Measurements from ENCODE around the gene SHROOM1.

The SHROOM1 gene

DNA sequence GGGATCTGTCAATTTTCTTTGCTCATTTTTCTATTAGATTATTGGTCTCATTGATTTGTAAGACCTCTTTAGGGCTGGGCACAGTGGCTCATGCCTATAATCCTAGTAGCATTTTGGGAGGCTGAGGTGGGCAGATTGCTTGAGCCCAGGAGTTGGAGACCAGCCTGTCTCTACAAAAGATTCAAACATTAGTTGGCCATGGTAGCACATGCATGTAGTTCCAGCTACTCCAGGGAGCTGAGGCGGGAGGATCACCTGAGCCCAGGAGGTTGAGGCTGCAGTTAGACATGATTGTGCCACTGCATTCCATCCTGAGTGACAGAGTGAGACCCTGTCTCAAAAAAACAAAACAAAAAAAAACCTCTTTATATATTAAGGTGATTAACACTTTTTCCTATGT is 6.4 kb upstream of the SHROOM1 start:
- no peak for ATAC-seq
- Mint-ChIP-seq H3K27ac (no peak overlapping the region), H3K4me1 (no peaks in the 10 kb centered on the region), H3K27me3 (peaks cover 9% of the 10 kb centered on the region), H3K9me3 (no peaks in the 10 kb centered on the region), H3K4me3 (no peak overlapping the region)
- DNase-seq, result no peak

DNA sequence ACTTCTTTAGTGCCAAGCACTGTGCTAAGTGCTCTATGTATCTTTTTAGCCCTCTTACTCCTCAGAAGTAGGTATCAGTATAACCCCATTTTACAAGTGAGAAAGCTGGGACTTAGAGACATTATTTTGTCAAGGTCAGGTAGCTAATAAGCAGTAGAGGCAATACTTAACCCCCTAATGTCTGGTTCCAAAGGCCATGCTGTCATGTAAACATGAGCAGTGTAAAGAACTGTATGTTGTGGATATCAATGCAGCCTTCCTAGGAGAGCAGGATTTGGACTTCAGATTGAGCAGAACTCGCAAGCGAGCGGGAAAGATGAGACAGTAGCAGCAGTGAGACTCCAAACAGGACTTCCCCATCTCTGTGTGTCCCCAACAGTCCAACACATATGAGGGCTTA is 3.6 kb upstream of the SHROOM1 start:
- H3K27me3 Mint-ChIP-seq, result peaks cover 31% of the 10 kb centered on the region
- DNase-seq (no peak), ATAC-seq (no peak)
- H3K9me3 Mint-ChIP-seq, result no peaks in the 10 kb centered on the region
- H3K27ac Mint-ChIP-seq, result no peak overlapping the region
- H3K4me1 Mint-ChIP-seq, result peaks cover 17% of the 10 kb centered on the region
- H3K4me3 Mint-ChIP-seq, result no peak overlapping the region

GRCh38 chr5:132832612-132833011 is 2.2 kb upstream of the SHROOM1 start:
- no peak for ATAC-seq
- Mint-ChIP-seq H3K27ac (no peak overlapping the region), H3K27me3 (peaks cover 45% of the 10 kb centered on the region), H3K4me1 (peaks cover 23% of the 10 kb centered on the region), H3K4me3 (no peak overlapping the region), H3K9me3 (no peaks in the 10 kb centered on the region)
- no peak for DNase-seq

DNA sequence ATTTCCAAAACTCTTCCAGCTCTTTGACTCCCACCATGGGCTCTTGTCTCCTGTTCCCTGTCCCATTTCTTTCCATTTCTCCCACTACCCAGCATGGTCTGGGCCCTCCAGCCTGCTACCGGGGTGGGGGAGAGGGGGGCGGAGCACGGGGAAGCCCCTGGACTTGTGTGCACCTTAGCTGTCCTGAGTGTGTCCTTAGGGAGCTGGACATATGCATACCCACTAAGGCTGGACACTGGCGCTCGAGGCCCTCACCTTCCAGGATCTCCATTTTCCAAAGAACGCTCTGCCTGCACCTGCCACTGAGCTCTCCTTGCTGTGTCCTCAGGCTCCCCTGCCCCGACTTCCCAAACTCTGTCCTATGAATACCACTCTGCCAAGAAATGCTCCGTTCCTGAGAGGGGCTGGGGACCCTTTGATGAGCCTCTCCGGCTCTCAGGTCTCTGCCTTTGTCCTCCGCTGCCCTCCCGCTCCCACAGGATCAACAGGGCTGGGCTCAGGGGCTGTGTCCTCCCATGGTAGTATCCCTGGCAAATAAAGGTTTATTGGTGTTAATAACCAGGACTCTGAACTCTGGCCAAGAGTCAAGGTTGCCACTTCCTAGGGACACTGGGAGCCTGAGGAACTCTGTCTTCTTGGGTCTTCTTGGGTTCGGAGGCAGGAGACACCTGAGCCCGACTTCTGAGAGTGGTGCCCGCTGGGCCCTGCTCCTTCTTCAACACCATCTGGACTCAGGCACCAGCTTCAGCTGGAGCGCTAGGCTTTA is 831 bp upstream of the SHROOM1 start:
- Mint-ChIP-seq H3K9me3 (no peaks in the 10 kb centered on the region), H3K4me3 (peak overlapping the region; percentile 76 to 79), H3K27me3 (peaks cover 59% of the 10 kb centered on the region), H3K27ac (peak overlapping the region; percentile 61 to 88), H3K4me1 (peaks cover 34% of the 10 kb centered on the region)
- DNase-seq, result no peak
- no peak for ATAC-seq

DNA sequence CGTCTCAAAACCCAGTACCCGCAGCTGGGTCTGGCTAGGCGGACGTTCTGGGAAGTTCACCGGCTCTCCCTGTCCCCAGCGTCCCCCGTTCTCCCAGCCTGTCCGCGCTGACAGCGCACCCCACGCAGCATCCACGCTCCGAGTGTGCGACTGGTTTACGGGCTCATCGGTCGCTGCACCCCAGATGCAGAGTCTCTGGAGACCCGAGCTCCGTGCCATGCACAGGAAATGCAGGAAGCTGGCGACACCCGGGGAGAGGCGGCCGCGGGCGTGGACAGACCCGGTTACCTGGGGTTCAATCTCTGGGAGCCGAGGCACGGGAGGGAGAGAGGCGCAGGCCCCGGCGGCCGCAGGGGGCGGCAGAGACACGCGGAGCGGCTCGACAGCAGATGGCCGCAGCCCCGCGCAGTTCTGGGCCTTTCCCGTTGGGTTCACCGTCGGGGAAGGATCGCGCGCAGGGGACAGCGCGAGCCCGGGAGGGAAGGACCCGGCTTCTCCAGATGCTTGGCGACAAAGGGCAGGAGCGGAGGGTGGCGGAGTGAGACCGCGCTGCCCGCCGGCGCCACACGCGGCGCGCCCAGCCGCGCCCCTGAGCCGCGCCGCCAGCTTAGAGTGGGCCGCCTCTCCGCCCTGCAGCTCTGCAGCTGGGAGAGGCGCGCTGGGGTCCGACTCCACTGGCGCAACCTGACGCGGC is 558 bp downstream of the SHROOM1 start:
- Mint-ChIP-seq H3K9me3 (no peaks in the 10 kb centered on the region), H3K27me3 (peaks cover 73% of the 10 kb centered on the region), H3K4me3 (peak overlapping the region; percentile 91 to 95), H3K27ac (peak overlapping the region; percentile 63 to 93), H3K4me1 (peaks cover 42% of the 10 kb centered on the region)
- peak; percentile 80 to 81 for DNase-seq
- ATAC-seq, result peak; percentile 89

DNA sequence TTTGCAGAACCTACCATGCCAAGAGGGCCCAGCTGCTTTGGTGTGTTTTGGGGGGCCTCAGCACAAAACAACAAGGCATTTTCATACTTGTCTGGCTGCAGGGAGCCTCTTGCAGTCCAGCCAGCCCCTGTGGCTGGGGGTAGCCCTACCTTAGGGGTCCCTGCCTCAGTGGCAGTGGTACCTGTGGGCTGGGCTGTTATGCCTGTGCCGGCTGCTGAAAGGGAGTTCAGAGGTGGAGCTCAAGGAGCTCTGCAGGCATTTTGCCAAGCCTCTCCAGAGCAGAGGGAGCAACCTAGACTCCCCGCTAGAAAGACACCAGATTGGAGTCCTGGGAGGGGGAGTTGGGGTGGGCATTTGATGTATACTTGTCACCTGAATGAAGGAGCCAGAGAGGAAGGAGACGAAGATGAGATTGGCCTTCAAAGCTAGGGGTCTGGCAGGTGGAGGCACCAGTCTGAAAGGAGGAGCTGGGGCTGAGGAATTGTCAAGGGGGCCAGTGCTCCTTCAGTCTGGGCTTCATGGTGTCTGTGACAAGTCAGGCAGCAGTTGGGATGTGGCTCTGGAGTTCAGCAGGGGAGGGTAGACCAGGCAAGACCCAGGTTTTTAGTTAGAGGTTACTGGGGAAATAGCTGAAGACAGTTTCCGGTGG is 1.5 kb downstream of the SHROOM1 start:
- Mint-ChIP-seq H3K4me3 (peak overlapping the region; percentile 91 to 95), H3K27me3 (peaks cover 82% of the 10 kb centered on the region), H3K27ac (no peak overlapping the region), H3K4me1 (peaks cover 50% of the 10 kb centered on the region), H3K9me3 (no peaks in the 10 kb centered on the region)
- no peak for DNase-seq
- no peak for ATAC-seq

DNA sequence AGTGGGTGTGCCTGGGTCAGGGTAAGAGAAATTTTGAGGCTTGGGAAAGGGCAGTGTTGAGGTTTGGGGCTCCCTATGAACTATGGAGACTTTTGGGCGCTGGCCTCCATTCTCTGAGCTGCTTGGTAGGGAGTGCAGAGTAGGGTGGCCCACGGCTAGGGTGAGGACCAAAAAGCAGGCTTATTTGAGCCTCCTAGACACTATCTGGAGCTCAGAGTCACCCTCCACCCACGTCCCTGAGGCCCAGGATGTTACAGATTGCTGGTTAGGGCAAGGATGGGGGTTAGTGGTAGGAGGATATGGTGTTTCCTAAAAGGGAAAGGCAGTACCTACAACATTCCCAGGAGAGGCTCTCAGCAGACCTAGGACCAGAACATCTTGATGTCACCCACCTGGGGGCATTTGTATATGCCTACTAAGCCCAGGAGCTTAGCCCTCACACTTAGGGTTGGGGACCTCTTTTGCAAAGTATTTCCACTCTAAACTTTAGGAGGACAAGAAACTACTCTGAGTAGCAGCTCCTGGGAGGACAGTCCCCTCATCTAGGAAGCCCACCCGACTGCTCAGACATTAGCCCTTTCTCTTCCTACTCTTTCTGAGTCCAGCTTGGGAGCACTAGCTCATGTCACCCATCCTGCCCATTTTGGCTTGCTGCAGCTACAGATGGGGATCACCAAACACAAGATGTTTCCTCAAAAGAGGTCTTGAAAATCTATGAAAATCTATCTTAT is 2.3 kb downstream of the SHROOM1 start:
- H3K27ac Mint-ChIP-seq, result no peak overlapping the region
- peaks cover 89% of the 10 kb centered on the region for H3K27me3 Mint-ChIP-seq
- no peak for ATAC-seq
- DNase-seq, result no peak
- H3K9me3 Mint-ChIP-seq, result no peaks in the 10 kb centered on the region
- H3K4me3 Mint-ChIP-seq, result no peak overlapping the region
- H3K4me1 Mint-ChIP-seq, result peaks cover 59% of the 10 kb centered on the region

DNA sequence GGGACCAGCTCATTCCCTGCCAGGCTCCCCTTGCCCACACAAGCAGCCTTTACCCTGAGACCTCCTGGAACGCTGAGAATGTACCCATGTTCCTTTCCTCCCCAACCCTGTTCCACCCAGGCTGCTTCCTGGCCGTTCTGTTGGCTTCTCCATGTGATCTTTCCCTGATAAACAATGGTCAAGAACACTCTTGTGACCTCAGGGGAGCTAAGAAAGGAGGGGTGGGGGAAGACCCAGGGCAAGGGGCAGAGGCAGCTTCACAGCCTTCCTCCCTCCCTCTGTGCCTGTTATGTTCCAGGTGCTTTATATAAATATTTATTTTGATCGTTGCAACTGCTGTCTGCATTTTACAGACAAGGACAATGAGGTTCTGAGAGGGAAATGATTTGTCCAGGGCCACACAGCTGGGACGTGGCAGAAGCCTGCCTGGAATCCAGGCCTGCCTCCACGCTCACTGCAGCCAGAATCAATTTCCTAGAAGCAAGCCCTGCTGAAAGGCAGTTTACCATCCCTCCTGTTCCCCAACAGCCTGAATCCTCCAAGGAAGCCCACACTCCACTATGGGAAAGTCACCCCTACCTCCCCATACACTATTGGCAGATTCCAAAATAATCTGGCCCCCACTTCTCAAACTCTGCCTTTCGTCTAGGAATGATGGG is 3.9 kb downstream of the SHROOM1 start:
- Mint-ChIP-seq H3K4me3 (peak overlapping the region; percentile 67 to 73), H3K27me3 (peaks cover 95% of the 10 kb centered on the region), H3K27ac (no peak overlapping the region), H3K4me1 (peaks cover 62% of the 10 kb centered on the region), H3K9me3 (no peaks in the 10 kb centered on the region)
- DNase-seq, result no peak
- no peak for ATAC-seq

DNA sequence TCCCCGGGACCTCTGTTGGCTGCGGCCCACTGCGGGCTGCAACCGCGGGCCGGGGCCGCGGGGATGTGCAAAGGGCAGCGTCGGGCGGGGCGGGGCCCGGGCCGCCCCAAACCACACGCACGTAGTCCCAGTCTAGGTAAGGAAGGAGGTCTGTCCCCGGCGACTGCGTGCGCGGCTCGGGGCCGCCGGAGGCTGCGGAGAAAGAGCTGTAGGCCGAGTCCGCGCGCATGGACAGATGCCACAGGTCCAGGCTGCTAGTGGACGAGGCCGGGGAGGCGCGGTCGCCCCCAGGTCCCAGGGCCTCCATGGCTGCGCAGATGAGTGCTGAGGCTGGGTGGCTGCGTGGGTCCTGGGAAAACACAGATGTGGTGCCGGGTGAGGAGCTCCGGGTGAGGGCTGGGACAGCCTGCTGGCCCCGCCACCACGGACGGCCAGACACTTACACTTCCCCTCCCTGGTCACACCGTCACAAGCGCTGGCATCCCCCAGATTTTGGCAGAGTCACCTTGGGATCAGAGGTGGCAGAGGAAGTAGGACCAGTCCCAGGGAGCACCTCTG is 4.5 kb downstream of the SHROOM1 start:
- Mint-ChIP-seq H3K27me3 (peaks cover 93% of the 10 kb centered on the region), H3K4me1 (peaks cover 56% of the 10 kb centered on the region), H3K27ac (no peak overlapping the region), H3K9me3 (no peaks in the 10 kb centered on the region), H3K4me3 (peak overlapping the region; percentile 67 to 73)
- no peak for DNase-seq
- peak; percentile 48 for ATAC-seq

DNA sequence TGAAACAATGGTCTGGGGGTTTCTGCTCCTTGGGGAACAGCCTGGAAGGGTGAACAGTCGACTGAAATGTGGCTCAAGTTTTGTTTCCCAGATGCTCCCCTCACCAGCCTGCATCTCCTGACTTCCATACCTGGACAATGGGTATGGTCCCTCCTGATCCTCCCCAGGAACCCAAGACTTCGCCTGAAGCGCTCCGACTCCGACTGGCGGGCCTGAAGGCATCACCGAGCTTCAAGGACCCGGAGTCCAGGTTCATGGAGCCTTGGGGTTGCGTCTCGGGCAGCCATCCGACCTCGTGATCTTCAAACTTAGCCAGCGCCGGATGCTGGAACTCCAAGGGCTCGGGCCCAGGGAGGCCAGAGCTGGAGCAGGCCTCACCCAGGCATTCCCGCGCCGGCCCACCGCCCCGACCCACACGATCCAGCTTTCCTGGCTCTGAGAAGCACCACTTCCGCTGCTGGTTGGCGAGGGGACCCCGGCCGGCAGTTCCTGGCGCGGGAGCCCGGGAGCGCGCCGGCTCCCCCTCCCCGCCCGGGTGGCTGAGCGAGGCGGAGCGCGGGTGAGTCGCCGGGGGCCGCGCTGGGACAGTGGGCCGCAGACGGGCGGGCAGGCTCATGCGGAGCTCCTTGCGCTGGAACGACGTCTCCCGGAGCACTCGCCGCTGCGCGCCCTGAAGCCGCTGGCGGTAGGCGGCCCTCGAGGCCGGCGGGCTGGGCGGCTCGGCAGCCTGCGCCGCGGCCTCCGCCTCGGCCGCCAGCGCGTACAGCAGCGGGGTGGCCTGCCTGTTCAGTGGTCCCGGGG is 5.2 kb downstream of the SHROOM1 start:
- peak overlapping the region; percentile 67 to 73 for H3K4me3 Mint-ChIP-seq
- no peak for DNase-seq
- H3K9me3 Mint-ChIP-seq, result no peaks in the 10 kb centered on the region
- H3K27ac Mint-ChIP-seq, result no peak overlapping the region
- ATAC-seq, result peak; percentile 2
- H3K27me3 Mint-ChIP-seq, result peaks cover 95% of the 10 kb centered on the region
- peaks cover 58% of the 10 kb centered on the region for H3K4me1 Mint-ChIP-seq

- Mint-ChIP-seq H3K9me3 (no peaks in the 10 kb centered on the region), H3K4me3 (peak overlapping the region; percentile 12 to 50), H3K27ac (no peak overlapping the region), H3K27me3 (peaks cover 95% of the 10 kb centered on the region), H3K4me1 (peaks cover 60% of the 10 kb centered on the region)
- DNase-seq, result no peak
- no peak for ATAC-seq
These were observed 6.0 kb downstream of the SHROOM1 start for GRCh38 chr5:132824426-132824825.

DNA sequence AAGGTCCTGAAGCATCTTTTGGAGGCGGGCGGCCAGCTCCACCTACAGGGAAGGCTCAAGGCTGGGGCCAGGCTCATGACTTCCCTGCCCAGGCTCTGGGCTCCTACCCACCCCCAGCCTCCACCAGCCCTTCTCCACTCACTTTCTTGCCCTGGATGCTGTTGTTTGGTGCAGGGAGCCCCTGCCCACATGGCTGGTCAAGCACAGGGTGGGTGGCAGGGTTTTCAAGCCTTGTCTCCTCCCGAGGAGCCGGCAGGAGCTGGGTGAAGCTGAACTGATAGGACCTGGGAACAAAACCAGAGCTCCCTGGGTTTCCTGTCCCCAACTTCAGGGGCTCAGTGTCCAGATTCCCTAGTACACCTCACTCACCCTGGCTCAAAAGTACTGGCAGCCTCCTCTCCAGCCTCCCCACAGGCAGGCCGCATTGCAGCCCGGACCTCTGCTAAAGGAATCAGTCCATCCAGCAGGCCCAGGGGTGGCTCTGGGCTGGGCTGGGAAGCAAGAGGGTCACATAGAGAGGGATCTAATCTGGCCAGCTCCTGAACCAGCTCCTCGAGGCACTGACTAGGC is 6.9 kb downstream of the SHROOM1 start:
- H3K4me3 Mint-ChIP-seq, result peak overlapping the region in 1 of 2 donors; percentile 73
- ATAC-seq (no peak), DNase-seq (no peak)
- H3K27ac Mint-ChIP-seq, result no peak overlapping the region
- H3K27me3 Mint-ChIP-seq, result peaks cover 95% of the 10 kb centered on the region
- H3K9me3 Mint-ChIP-seq, result no peaks in the 10 kb centered on the region
- peaks cover 60% of the 10 kb centered on the region for H3K4me1 Mint-ChIP-seq

- Mint-ChIP-seq H3K4me1 (peaks cover 57% of the 10 kb centered on the region), H3K9me3 (no peaks in the 10 kb centered on the region), H3K27me3 (peaks cover 95% of the 10 kb centered on the region), H3K27ac (no peak overlapping the region), H3K4me3 (peak overlapping the region; percentile 60 to 73)
- DNase-seq (peak in 1 of 2 donors; percentile 42), ATAC-seq (peak; percentile 10)
These were observed 7.6 kb downstream of the SHROOM1 start for GRCh38 chr5:132822650-132823480.
